NCI-H2081 (cell line): ENCODE measurements around the gene GUCA2A.
A peak's percentile ranks its signal among the peaks of the same experiment; 100 is the strongest.

Experiments
- DNase-seq, 2 experiments: peaks; one replicate each; lab custom pipeline; 2025; lab: John Stamatoyannopoulos, UW

Gene GUCA2A

GRCh38 chr1:42153624-42154023 is 10.9 kb downstream of the GUCA2A start:
- no peak for DNase-seq

GRCh38 chr1:42152907-42153600 is 11.5 kb downstream of the GUCA2A start, which contains the start of gene GUCA2B:
Gene GUCA2B (plus strand): TSS chr1:42153410. CDS start chr1:42153451, 41 bp downstream.
- DNase-seq = no peak

- DNase-seq = no peak
Observed at GRCh38 chr1:42152119-42152518, 12.4 kb downstream of the GUCA2A start.

- no peak for DNase-seq
Observed at GRCh38 chr1:42150651-42151050, 13.9 kb downstream of the GUCA2A start.

GRCh38 chr1:42148166-42148565 is 16.4 kb downstream of the GUCA2A start:
- DNase-seq = no peak

- peak; percentile 88 to 93 for DNase-seq
Observed at GRCh38 chr1:42146626-42147320, 17.8 kb downstream of the GUCA2A start.

- DNase-seq = no peak
Observed at GRCh38 chr1:42145764-42146625, 18.6 kb downstream of the GUCA2A start.

GRCh38 chr1:42145389-42145716 is 19.2 kb downstream of the GUCA2A start:
- no peak for DNase-seq

GRCh38 chr1:42144711-42145388 is 19.7 kb downstream of the GUCA2A start:
- DNase-seq = no peak

- DNase-seq = no peak
Observed at GRCh38 chr1:42143896-42144710, 20.4 kb downstream of the GUCA2A start.

- no peak for DNase-seq
Observed at GRCh38 chr1:42142894-42143675, 21.5 kb downstream of the GUCA2A start.

- DNase-seq = no peak
Observed at GRCh38 chr1:42141978-42142377, 22.6 kb downstream of the GUCA2A start.

- DNase-seq = no peak
Observed at GRCh38 chr1:42140191-42140590, 24.4 kb downstream of the GUCA2A start.

- DNase-seq = no peak
Observed at GRCh38 chr1:42139444-42139843, 25.1 kb downstream of the GUCA2A start.

- DNase-seq = no peak
Observed at GRCh38 chr1:42138586-42138985, 26.0 kb downstream of the GUCA2A start.

GRCh38 chr1:42137766-42138165 is 26.8 kb downstream of the GUCA2A start:
- DNase-seq = no peak

GRCh38 chr1:42136466-42136865 is 28.1 kb downstream of the GUCA2A start:
- DNase-seq = no peak

- DNase-seq = no peak
Observed at GRCh38 chr1:42135426-42135825, 29.1 kb downstream of the GUCA2A start.

GRCh38 chr1:42133809-42134526 is 30.6 kb downstream of the GUCA2A start:
- DNase-seq = no peak

- DNase-seq = no peak
Observed at GRCh38 chr1:42133390-42133789, 31.2 kb downstream of the GUCA2A start.
